HEK293 (cell line): ENCODE measurements around the gene PCDH15.

Experiments used
- CTCF ChIA-PET: fragments of 350-600 bp; formaldehyde crosslinking; extraction: SDS; loops from one replicate; lab custom pipeline; 2021; ENCODE audit warnings: antibody characterized with exemption; lab: Yijun Ruan, JAX
- POLR2A ChIA-PET: fragments of 300-600 bp; formaldehyde crosslinking; extraction: SDS; loops from one replicate; lab custom pipeline; 2020; ENCODE audit warnings: antibody characterized with exemption, inconsistent platforms; lab: Yijun Ruan, JAX
- H3K27ac ChIP-seq: fragments of 200-500 bp; sonication (Bioruptor generic); 2 replicates; pipeline ENCODE4 v1.5.1; 2014; ENCODE audit warnings: low read depth, low read length, control low read depth, inconsistent platforms; ENCODE audit errors: extremely low read depth
- H3K36me3 ChIP-seq, 2 experiments: fragments of 200-500 bp in 1 of 2; sonication (Bioruptor generic) in 1 of 2; 1 replicate in 1 of 2; 2 replicates in 1 of 2; pipeline ENCODE4 v1.5.1; 2014 to 2017; ENCODE audit warnings: inconsistent platforms in 2 of 2, low read length in 2 of 2; ENCODE audit not compliant: control insufficient read depth in 2 of 2, insufficient read depth in 1 of 2
- H3K4me1 ChIP-seq: fragments of 200-500 bp; sonication (Bioruptor generic); 2 replicates; pipeline ENCODE4 v1.5.1; 2014; ENCODE audit warnings: mild to moderate bottlenecking, low read length, inconsistent platforms; ENCODE audit not compliant: control insufficient read depth, insufficient read depth
- H3K4me3 ChIP-seq: 2 replicates; pipeline ENCODE4 v1.5.1; 2011; ENCODE audit warnings: low read depth, mild to moderate bottlenecking, control low read depth, low read length, moderate library complexity
- H3K9me3 ChIP-seq: fragments of 200-500 bp; sonication (Bioruptor generic); 2 replicates; pipeline ENCODE4 v1.5.1; 2014; ENCODE audit warnings: low read depth, low read length, inconsistent platforms; ENCODE audit not compliant: control insufficient read depth, insufficient read depth
- GLI2 ChIP-seq: fragments of 450-650 bp; formaldehyde crosslinking; IDR thresholded peaks from 2 replicates; pipeline ENCODE4; 2017; ENCODE audit warnings: missing biosample characterization, missing genetic modification characterization, low read depth, borderline replicate concordance
- ZBTB21 ChIP-seq: fragments of 450-650 bp; formaldehyde crosslinking; IDR thresholded peaks from 2 replicates; pipeline ENCODE4 v1.5.1; 2017; ENCODE audit warnings: missing biosample characterization, missing genetic modification characterization
- ZNF10 ChIP-seq: fragments of 450-650 bp; formaldehyde crosslinking; IDR thresholded peaks from 2 replicates; pipeline ENCODE4 v1.5.1; 2017; ENCODE audit warnings: missing biosample characterization, missing genetic modification characterization
- ZNF112 ChIP-seq: fragments of 450-650 bp; formaldehyde crosslinking; IDR thresholded peaks from 2 replicates; pipeline ENCODE4 v1.5.0; 2017; ENCODE audit warnings: missing biosample characterization, missing genetic modification characterization
- ZNF121 ChIP-seq: fragments of 450-650 bp; formaldehyde crosslinking; IDR thresholded peaks from 2 replicates; pipeline ENCODE4 v1.5.1; 2016; ENCODE audit warnings: missing biosample characterization, missing genetic modification characterization
- ZNF214 ChIP-seq: fragments of 450-650 bp; formaldehyde crosslinking; IDR thresholded peaks from 2 replicates; pipeline ENCODE4 v1.5.1; 2017; ENCODE audit warnings: missing biosample characterization, mild to moderate bottlenecking, missing genetic modification characterization, borderline replicate concordance
- ZNF302 ChIP-seq: fragments of 450-650 bp; formaldehyde crosslinking; IDR thresholded peaks from 2 replicates; pipeline ENCODE4 v1.5.1; 2016; ENCODE audit warnings: missing biosample characterization, missing genetic modification characterization, low read depth
- ZNF561 ChIP-seq: fragments of 450-650 bp; IDR thresholded peaks from 2 replicates; pipeline ENCODE4 v1.5.1; 2018; ENCODE audit warnings: missing biosample characterization, missing genetic modification characterization, borderline replicate concordance
- ZNF654 ChIP-seq: fragments of 450-650 bp; formaldehyde crosslinking; IDR thresholded peaks from 2 replicates; pipeline ENCODE4 v1.5.1; 2016; ENCODE audit warnings: low read depth, missing biosample characterization, missing genetic modification characterization
- ZNF785 ChIP-seq: fragments of 450-650 bp; formaldehyde crosslinking; IDR thresholded peaks from 2 replicates; pipeline ENCODE4 v1.5.1; 2016; ENCODE audit warnings: missing biosample characterization, missing genetic modification characterization
- ZXDB ChIP-seq: fragments of 450-650 bp; formaldehyde crosslinking; IDR thresholded peaks from 2 replicates; pipeline ENCODE4 v1.5.1; 2016; ENCODE audit warnings: missing biosample characterization, missing genetic modification characterization
- TF ChIP-seq, protein P1 (sequence below): fragments of 450-650 bp; formaldehyde crosslinking; IDR thresholded peaks from 2 replicates; pipeline ENCODE4 v1.5.1; 2016; ENCODE audit warnings: missing biosample characterization, missing genetic modification characterization
- TF ChIP-seq, protein P2 (sequence below): fragments of 450-650 bp; IDR thresholded peaks from 2 replicates; pipeline ENCODE4 v1.5.1; 2018; ENCODE audit warnings: missing biosample characterization, mild to moderate bottlenecking, missing genetic modification characterization
- TF ChIP-seq, protein P3 (sequence below): fragments of 450-650 bp; formaldehyde crosslinking; conservative IDR thresholded peaks from 2 replicates; pipeline ENCODE4 v1.5.1; 2016; ENCODE audit warnings: low read depth, missing biosample characterization, missing genetic modification characterization
- TF ChIP-seq, protein P4 (sequence below): fragments of 450-650 bp; formaldehyde crosslinking; IDR thresholded peaks from 2 replicates; pipeline ENCODE4 v1.5.1; 2016; ENCODE audit warnings: missing biosample characterization, missing genetic modification characterization
- TF ChIP-seq, protein P5 (sequence below): fragments of 450-650 bp; formaldehyde crosslinking; IDR thresholded peaks from 2 replicates; pipeline ENCODE4 v1.5.1; 2017; ENCODE audit warnings: missing biosample characterization, missing genetic modification characterization
- TF ChIP-seq, protein P6 (sequence below): fragments of 450-650 bp; formaldehyde crosslinking; IDR thresholded peaks from 2 replicates; pipeline ENCODE4 v1.5.1; 2017; ENCODE audit warnings: missing biosample characterization, missing genetic modification characterization

Gene PCDH15

DNA sequence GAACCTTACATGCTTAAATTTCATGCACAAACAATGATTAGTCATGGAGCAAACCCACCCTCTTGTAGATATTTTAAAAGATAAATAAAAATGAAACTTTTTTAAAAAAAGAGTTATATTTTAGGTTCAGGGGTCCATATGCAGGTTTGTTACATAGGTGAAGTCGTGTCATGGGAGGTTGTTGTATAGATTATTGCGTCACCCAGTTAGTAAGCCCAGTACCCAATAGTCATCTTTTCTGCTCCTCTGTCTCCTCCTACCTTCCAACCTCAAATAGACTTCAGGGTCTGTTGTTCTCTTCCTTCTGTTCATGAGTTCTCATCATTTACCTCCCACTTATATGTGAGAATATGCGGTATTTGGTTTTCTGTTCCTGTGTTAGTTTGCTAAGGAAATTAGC lies 486.6 kb downstream of the PCDH15 start:
- ChIA-PET POLR2A (no interaction called here), CTCF (interaction anchor here (0.7 kb wide), 1 partner anchor 1881 kb away, joined by 3 read pairs; no protein-coding TSS in a partner anchor)
- Histone ChIP-seq H3K9me3 (no peaks in the 10 kb centered on the region), H3K4me1 (no peaks in the 10 kb centered on the region), H3K27ac (no peak overlapping the region), H3K36me3 (no peaks in the 10 kb centered on the region), H3K4me3 (no peak overlapping the region)
- TF ChIP-seq ZNF10 (tag by site-specific recombination) (no peak), ZNF302 (tag by site-specific recombination) (no peak), ZNF121 (no peak), ZNF561 (no peak), ZNF654 (tag by site-specific recombination) (no peak), ZNF214 (tag by site-specific recombination) (no peak), ZNF112 (no peak), GLI2 (tag by site-specific recombination) (no peak), ZXDB (tag by site-specific recombination) (no peak), ZNF785 (tag by site-specific recombination) (no peak), ZBTB21 (no peak)
- TF ChIP-seq, protein P1, sequence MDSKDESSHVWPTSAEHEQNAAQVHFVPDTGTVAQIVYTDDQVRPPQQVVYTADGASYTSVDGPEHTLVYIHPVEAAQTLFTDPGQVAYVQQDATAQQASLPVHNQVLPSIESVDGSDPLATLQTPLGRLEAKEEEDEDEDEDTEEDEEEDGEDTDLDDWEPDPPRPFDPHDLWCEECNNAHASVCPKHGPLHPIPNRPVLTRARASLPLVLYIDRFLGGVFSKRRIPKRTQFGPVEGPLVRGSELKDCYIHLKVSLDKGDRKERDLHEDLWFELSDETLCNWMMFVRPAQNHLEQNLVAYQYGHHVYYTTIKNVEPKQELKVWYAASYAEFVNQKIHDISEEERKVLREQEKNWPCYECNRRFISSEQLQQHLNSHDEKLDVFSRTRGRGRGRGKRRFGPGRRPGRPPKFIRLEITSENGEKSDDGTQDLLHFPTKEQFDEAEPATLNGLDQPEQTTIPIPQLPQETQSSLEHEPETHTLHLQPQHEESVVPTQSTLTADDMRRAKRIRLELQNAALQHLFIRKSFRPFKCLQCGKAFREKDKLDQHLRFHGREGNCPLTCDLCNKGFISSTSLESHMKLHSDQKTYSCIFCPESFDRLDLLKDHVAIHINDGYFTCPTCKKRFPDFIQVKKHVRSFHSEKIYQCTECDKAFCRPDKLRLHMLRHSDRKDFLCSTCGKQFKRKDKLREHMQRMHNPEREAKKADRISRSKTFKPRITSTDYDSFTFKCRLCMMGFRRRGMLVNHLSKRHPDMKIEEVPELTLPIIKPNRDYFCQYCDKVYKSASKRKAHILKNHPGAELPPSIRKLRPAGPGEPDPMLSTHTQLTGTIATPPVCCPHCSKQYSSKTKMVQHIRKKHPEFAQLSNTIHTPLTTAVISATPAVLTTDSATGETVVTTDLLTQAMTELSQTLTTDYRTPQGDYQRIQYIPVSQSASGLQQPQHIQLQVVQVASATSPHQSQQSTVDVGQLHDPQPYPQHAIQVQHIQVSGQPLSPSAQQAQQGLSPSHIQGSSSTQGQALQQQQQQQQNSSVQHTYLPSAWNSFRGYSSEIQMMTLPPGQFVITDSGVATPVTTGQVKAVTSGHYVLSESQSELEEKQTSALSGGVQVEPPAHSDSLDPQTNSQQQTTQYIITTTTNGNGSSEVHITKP (tag by site-specific recombination), result no peak
- TF ChIP-seq, protein P2, sequence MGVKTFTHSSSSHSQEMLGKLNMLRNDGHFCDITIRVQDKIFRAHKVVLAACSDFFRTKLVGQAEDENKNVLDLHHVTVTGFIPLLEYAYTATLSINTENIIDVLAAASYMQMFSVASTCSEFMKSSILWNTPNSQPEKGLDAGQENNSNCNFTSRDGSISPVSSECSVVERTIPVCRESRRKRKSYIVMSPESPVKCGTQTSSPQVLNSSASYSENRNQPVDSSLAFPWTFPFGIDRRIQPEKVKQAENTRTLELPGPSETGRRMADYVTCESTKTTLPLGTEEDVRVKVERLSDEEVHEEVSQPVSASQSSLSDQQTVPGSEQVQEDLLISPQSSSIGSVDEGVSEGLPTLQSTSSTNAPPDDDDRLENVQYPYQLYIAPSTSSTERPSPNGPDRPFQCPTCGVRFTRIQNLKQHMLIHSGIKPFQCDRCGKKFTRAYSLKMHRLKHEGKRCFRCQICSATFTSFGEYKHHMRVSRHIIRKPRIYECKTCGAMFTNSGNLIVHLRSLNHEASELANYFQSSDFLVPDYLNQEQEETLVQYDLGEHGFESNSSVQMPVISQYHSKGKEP, result no peak
- TF ChIP-seq, protein P3, sequence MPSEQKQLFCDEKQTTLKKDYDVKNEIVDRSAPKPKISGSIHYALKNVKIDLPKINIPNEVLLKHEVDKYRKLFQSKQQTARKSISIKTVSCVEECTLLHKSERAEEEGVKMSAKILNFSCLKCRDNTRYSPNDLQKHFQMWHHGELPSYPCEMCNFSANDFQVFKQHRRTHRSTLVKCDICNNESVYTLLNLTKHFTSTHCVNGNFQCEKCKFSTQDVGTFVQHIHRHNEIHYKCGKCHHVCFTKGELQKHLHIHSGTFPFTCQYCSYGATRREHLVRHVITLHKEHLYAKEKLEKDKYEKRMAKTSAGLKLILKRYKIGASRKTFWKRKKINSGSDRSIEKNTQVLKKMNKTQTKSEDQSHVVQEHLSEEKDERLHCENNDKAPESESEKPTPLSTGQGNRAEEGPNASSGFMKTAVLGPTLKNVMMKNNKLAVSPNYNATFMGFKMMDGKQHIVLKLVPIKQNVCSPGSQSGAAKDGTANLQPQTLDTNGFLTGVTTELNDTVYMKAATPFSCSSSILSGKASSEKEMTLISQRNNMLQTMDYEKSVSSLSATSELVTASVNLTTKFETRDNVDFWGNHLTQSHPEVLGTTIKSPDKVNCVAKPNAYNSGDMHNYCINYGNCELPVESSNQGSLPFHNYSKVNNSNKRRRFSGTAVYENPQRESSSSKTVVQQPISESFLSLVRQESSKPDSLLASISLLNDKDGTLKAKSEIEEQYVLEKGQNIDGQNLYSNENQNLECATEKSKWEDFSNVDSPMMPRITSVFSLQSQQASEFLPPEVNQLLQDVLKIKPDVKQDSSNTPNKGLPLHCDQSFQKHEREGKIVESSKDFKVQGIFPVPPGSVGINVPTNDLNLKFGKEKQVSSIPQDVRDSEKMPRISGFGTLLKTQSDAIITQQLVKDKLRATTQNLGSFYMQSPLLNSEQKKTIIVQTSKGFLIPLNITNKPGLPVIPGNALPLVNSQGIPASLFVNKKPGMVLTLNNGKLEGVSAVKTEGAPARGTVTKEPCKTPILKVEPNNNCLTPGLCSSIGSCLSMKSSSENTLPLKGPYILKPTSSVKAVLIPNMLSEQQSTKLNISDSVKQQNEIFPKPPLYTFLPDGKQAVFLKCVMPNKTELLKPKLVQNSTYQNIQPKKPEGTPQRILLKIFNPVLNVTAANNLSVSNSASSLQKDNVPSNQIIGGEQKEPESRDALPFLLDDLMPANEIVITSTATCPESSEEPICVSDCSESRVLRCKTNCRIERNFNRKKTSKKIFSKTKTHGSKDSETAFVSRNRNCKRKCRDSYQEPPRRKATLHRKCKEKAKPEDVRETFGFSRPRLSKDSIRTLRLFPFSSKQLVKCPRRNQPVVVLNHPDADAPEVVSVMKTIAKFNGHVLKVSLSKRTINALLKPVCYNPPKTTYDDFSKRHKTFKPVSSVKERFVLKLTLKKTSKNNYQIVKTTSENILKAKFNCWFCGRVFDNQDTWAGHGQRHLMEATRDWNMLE (tag by site-specific recombination), result no peak
- TF ChIP-seq, protein P4, sequence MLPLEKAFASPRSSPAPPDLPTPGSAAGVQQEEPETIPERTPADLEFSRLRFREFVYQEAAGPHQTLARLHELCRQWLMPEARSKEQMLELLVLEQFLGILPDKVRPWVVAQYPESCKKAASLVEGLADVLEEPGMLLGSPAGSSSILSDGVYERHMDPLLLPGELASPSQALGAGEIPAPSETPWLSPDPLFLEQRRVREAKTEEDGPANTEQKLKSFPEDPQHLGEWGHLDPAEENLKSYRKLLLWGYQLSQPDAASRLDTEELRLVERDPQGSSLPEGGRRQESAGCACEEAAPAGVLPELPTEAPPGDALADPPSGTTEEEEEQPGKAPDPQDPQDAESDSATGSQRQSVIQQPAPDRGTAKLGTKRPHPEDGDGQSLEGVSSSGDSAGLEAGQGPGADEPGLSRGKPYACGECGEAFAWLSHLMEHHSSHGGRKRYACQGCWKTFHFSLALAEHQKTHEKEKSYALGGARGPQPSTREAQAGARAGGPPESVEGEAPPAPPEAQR (tag by site-specific recombination), result no peak
- TF ChIP-seq, protein P5, sequence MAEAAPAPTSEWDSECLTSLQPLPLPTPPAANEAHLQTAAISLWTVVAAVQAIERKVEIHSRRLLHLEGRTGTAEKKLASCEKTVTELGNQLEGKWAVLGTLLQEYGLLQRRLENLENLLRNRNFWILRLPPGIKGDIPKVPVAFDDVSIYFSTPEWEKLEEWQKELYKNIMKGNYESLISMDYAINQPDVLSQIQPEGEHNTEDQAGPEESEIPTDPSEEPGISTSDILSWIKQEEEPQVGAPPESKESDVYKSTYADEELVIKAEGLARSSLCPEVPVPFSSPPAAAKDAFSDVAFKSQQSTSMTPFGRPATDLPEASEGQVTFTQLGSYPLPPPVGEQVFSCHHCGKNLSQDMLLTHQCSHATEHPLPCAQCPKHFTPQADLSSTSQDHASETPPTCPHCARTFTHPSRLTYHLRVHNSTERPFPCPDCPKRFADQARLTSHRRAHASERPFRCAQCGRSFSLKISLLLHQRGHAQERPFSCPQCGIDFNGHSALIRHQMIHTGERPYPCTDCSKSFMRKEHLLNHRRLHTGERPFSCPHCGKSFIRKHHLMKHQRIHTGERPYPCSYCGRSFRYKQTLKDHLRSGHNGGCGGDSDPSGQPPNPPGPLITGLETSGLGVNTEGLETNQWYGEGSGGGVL (tag by site-specific recombination), result no peak
- TF ChIP-seq, protein P6, sequence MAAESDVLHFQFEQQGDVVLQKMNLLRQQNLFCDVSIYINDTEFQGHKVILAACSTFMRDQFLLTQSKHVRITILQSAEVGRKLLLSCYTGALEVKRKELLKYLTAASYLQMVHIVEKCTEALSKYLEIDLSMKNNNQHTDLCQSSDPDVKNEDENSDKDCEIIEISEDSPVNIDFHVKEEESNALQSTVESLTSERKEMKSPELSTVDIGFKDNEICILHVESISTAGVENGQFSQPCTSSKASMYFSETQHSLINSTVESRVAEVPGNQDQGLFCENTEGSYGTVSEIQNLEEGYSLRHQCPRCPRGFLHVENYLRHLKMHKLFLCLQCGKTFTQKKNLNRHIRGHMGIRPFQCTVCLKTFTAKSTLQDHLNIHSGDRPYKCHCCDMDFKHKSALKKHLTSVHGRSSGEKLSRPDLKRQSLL, result no peak
